Thyroid gland (tissue), 4 donors: ENCODE measurements around the gene PLS3.

Experiments
- CTCF ChIP-seq, 6 experiments: fragments of 200-600 bp in 3 of 6; fragments of 450-650 bp in 3 of 6; sonication (generic) in 3 of 6; IDR thresholded peaks; one replicate each; pipeline ENCODE4 v1.5.1; 2016 to 2019; ENCODE audit warnings: antibody characterized with exemption in 6 of 6, mild to moderate bottlenecking in 2 of 6, inconsistent platforms in 1 of 6, moderate library complexity in 1 of 6
- POLR2A ChIP-seq, 2 donors: fragments of 450-650 bp; IDR thresholded peaks; one replicate each; pipeline ENCODE4 v1.6.1; 2017; ENCODE audit warnings: antibody characterized with exemption in 2 of 2, mild to moderate bottlenecking in 2 of 2, moderate library complexity in 1 of 2

GRCh38 chrX:115603534-115604074 is 42.6 kb downstream of the PLS3 start:
- no peak for TF ChIP-seq CTCF (IDR thresholded peaks at IDR 0.05)
- TF ChIP-seq POLR2A (IDR thresholded peaks at IDR 0.05), result no peak
